ENCODE results near the gene AGRN.

The AGRN gene

GRCh38 chr1:1020000-1020404, at the start of gene AGRN:
Gene AGRN (plus strand): TSS chr1:1020120. CDS start chr1:1020173, 53 bp downstream.
- Mint-ChIP-seq H3K36me3 (ENCODE audit: low read depth) (no peaks in the 10 kb centered on the region), H3K27ac (peak within 1 kb of the TSS in 2 of 3 experiments; percentile 41 to 50), H3K4me1 (peaks cover 21% of the 10 kb centered on the region), H3K27me3 (ENCODE audit: low read depth) (no peaks in the 10 kb centered on the region), H3K4me3 (peak within 1 kb of the TSS; percentile 80 to 87 (median 83)), H3K9me3 (no peaks in the 10 kb centered on the region)
- TF ChIP-seq CTCF (IDR thresholded peaks at IDR 0.05; ENCODE audit: unreplicated experiment in 3 of 3): no peak

GRCh38 chr1:970242-970972, 49.5 kb upstream of the AGRN start:
- no peak for TF ChIP-seq CTCF (IDR thresholded peaks at IDR 0.05; ENCODE audit: unreplicated experiment in 3 of 3)
- no peaks in the 10 kb centered on the region for H3K36me3 Mint-ChIP-seq (ENCODE audit: low read depth)
- no peak overlapping the region for H3K4me3 Mint-ChIP-seq
- H3K27ac Mint-ChIP-seq: no peak overlapping the region
- H3K27me3 Mint-ChIP-seq (ENCODE audit: low read depth): peaks cover 56% of the 10 kb centered on the region
- H3K4me1 Mint-ChIP-seq: no peaks in the 10 kb centered on the region
- no peaks in the 10 kb centered on the region for H3K9me3 Mint-ChIP-seq

- Mint-ChIP-seq H3K27me3 (ENCODE audit: low read depth) (peaks cover 62% of the 10 kb centered on the region), H3K4me3 (no peak overlapping the region), H3K4me1 (no peaks in the 10 kb centered on the region), H3K36me3 (ENCODE audit: low read depth) (no peaks in the 10 kb centered on the region), H3K27ac (no peak overlapping the region), H3K9me3 (no peaks in the 10 kb centered on the region)
- no peak for TF ChIP-seq CTCF (IDR thresholded peaks at IDR 0.05; ENCODE audit: unreplicated experiment in 3 of 3)
Measured at GRCh38 chr1:970973-971730, 48.8 kb upstream of the AGRN start.

- no peaks in the 10 kb centered on the region for H3K4me1 Mint-ChIP-seq
- H3K27ac Mint-ChIP-seq: no peak overlapping the region
- H3K27me3 Mint-ChIP-seq (ENCODE audit: low read depth): peaks cover 62% of the 10 kb centered on the region
- no peaks in the 10 kb centered on the region for H3K9me3 Mint-ChIP-seq
- H3K36me3 Mint-ChIP-seq (ENCODE audit: low read depth): no peaks in the 10 kb centered on the region
- no peak for TF ChIP-seq CTCF (IDR thresholded peaks at IDR 0.05; ENCODE audit: unreplicated experiment in 3 of 3)
- H3K4me3 Mint-ChIP-seq: no peak overlapping the region
Measured at GRCh38 chr1:971751-972506, 48.0 kb upstream of the AGRN start.

- no peak overlapping the region for H3K4me3 Mint-ChIP-seq
- no peak for TF ChIP-seq CTCF (IDR thresholded peaks at IDR 0.05; ENCODE audit: unreplicated experiment in 3 of 3)
- no peaks in the 10 kb centered on the region for H3K9me3 Mint-ChIP-seq
- peaks cover 54% of the 10 kb centered on the region for H3K27me3 Mint-ChIP-seq (ENCODE audit: low read depth)
- H3K27ac Mint-ChIP-seq: no peak overlapping the region
- no peaks in the 10 kb centered on the region for H3K36me3 Mint-ChIP-seq (ENCODE audit: low read depth)
- no peaks in the 10 kb centered on the region for H3K4me1 Mint-ChIP-seq
Measured at GRCh38 chr1:972726-973458, 47.0 kb upstream of the AGRN start.

Data from nephron (organoid).